ENCODE data around the gene ZEB1.

DNA sequence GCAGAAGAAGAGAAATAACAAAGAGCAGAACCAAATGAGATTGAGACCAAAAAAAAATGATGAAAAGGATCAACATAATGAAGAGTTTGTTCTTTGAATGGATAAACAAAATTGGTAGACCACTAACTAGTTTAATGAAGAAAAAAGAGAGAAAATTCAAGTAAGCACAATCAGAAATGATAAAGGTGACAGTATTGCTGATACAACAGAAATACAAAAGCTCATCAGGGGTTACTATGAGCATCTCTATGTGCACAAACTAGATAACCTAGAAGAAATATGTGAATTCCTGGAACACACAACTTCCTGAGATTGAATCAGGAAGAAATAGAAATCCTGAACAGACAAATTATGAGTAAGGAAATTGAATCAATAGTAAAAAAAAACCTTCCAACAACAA, 157.1 kb downstream of the ZEB1 start:
- TF ChIP-seq TBX2 (CRISPR knock-in tag; IDR thresholded peaks at IDR 0.05; ENCODE audit: borderline replicate concordance) = no peak
- TF ChIP-seq POLR2A (IDR thresholded peaks at IDR 0.05; ENCODE audit: insufficient read depth in 1 of 2, low read depth in 2 of 2, low read length in 2 of 2) = no peak
- no peak for TF ChIP-seq ZNF644 (CRISPR knock-in tag; IDR thresholded peaks at IDR 0.05; ENCODE audit: low read depth)
